H9 (cell line): ENCODE measurements around the gene DCC. TPM values are rescaled to one million over a fixed set of nuclear protein-coding genes. Genes with fewer than 3 reads are reported as not detected.

ENCODE experiments used
- DNase-seq: peaks from one replicate; pipeline ENCODE4 v3.0.0-alpha.2; 2017
- H2AFZ ChIP-seq: one replicate; pipeline ENCODE4 v1.6.1; 2013; ENCODE audit warnings: mild to moderate bottlenecking, low read length, control low read depth, moderate library complexity
- H2AK5ac ChIP-seq: 2 replicates; pipeline ENCODE4 v1.6.1; 2013; ENCODE audit warnings: low read length, control low read depth, mixed read lengths; ENCODE audit not compliant: insufficient read length
- H2BK120ac ChIP-seq: one replicate; pipeline ENCODE4 v1.6.1; 2013; ENCODE audit warnings: low read depth, mild to moderate bottlenecking, low read length, control low read depth, inconsistent platforms; ENCODE audit not compliant: poor library complexity, severe bottlenecking
- H2BK12ac ChIP-seq: 2 replicates; pipeline ENCODE4 v1.6.1; 2013; ENCODE audit warnings: low read length, control low read depth, mixed read lengths, low read depth; ENCODE audit not compliant: insufficient read length
- H2BK15ac ChIP-seq: 2 replicates; pipeline ENCODE4 v1.6.1; 2013; ENCODE audit warnings: low read depth, low read length, control low read depth
- H2BK20ac ChIP-seq: one replicate; pipeline ENCODE4 v1.6.1; 2013; ENCODE audit warnings: low read depth, mild to moderate bottlenecking, low read length, control low read depth, inconsistent platforms; ENCODE audit not compliant: poor library complexity, severe bottlenecking
- H2BK5ac ChIP-seq: 2 replicates; pipeline ENCODE4 v1.6.1; 2013; ENCODE audit warnings: low read length, control low read depth, mixed read lengths; ENCODE audit not compliant: insufficient read length
- H3K14ac ChIP-seq: 2 replicates; pipeline ENCODE4 v1.6.1; 2013; ENCODE audit warnings: low read length, control low read depth; ENCODE audit not compliant: insufficient read depth
- H3K18ac ChIP-seq: 2 replicates; pipeline ENCODE4 v1.6.1; 2013; ENCODE audit warnings: low read depth, mild to moderate bottlenecking, mixed read lengths, low read length, control low read depth; ENCODE audit not compliant: insufficient read length
- H3K23ac ChIP-seq: 2 replicates; pipeline ENCODE4 v1.6.1; 2013; ENCODE audit warnings: low read length, control low read depth, mixed read lengths, low read depth; ENCODE audit not compliant: insufficient read length
- H3K23me2 ChIP-seq: 2 replicates; pipeline ENCODE4 v1.6.1; 2013; ENCODE audit warnings: low read depth, mild to moderate bottlenecking, mixed read lengths, low read length, control low read depth; ENCODE audit not compliant: insufficient read length, poor library complexity, severe bottlenecking
- H3K27ac ChIP-seq: 2 replicates; pipeline ENCODE4 v1.5.1; 2013; ENCODE audit warnings: low read length, control low read depth, mixed read lengths, low read depth; ENCODE audit not compliant: insufficient read length
- H3K27me3 ChIP-seq: 2 replicates; pipeline ENCODE4 v1.6.1; 2013; ENCODE audit warnings: low read length, control low read depth, inconsistent platforms; ENCODE audit not compliant: insufficient read depth
- H3K4ac ChIP-seq: 2 replicates; pipeline ENCODE4 v1.6.1; 2013; ENCODE audit warnings: low read depth, mild to moderate bottlenecking, control low read depth, inconsistent platforms, low read length, moderate library complexity
- H3K4me1 ChIP-seq: 2 replicates; pipeline ENCODE4 v1.6.1; 2013; ENCODE audit warnings: low read length, control low read depth, inconsistent platforms; ENCODE audit not compliant: insufficient read depth
- H3K4me2 ChIP-seq: 2 replicates; pipeline ENCODE4 v1.6.1; 2013; ENCODE audit warnings: low read length, control low read depth, mixed read lengths; ENCODE audit not compliant: insufficient read length, insufficient read depth
- H3K56ac ChIP-seq: 2 replicates; pipeline ENCODE4 v1.6.1; 2013; ENCODE audit warnings: low read depth, mild to moderate bottlenecking, mixed read lengths, low read length, control low read depth; ENCODE audit not compliant: insufficient read length
- H3K79me1 ChIP-seq: 2 replicates; pipeline ENCODE4 v1.6.1; 2013; ENCODE audit warnings: low read depth, mild to moderate bottlenecking, moderate library complexity, low read length, control low read depth, inconsistent platforms; ENCODE audit not compliant: insufficient read depth, poor library complexity, severe bottlenecking
- H3K79me2 ChIP-seq: 2 replicates; pipeline ENCODE4 v1.6.1; 2013; ENCODE audit warnings: low read length, control low read depth, inconsistent platforms; ENCODE audit not compliant: insufficient read depth
- H3K9ac ChIP-seq: 2 replicates; pipeline ENCODE4 v1.6.1; 2013; ENCODE audit warnings: low read length, control low read depth, mixed read lengths; ENCODE audit not compliant: insufficient read length; ENCODE audit errors: extremely low read depth
- H3K9me3 ChIP-seq: one replicate; pipeline ENCODE4 v1.6.1; 2013; ENCODE audit warnings: low read depth, low read length, inconsistent platforms; ENCODE audit not compliant: control insufficient read depth
- H3T11ph ChIP-seq: one replicate; pipeline ENCODE4 v1.6.1; 2013; ENCODE audit warnings: mild to moderate bottlenecking, low read length, control low read depth, inconsistent platforms
- H4K20me1 ChIP-seq: one replicate; pipeline ENCODE4 v1.6.1; 2013; ENCODE audit not compliant: control insufficient read depth, insufficient read length, insufficient read depth
- H4K5ac ChIP-seq: 2 replicates; pipeline ENCODE4 v1.6.1; 2013; ENCODE audit warnings: low read depth, mild to moderate bottlenecking, mixed read lengths, low read length, control low read depth; ENCODE audit not compliant: insufficient read length
- H4K8ac ChIP-seq: replicated peaks from 2 replicates; pipeline ENCODE4 v1.6.1; 2013; ENCODE audit warnings: low read length, control low read depth, mixed read lengths, low read depth; ENCODE audit not compliant: insufficient read length
- H4K91ac ChIP-seq: 2 replicates; pipeline ENCODE4 v1.6.1; 2013; ENCODE audit warnings: low read depth, mild to moderate bottlenecking, moderate library complexity, mixed read lengths, low read length, control low read depth; ENCODE audit not compliant: insufficient read length
- H3K27ac Mint-ChIP-seq, 3 experiments: 2 replicates in 2 of 3; 3 replicates in 1 of 3; pipeline ENCODE4 v1.8.0; 2020 to 2021; ENCODE audit warnings: mixed read lengths in 3 of 3, mild to moderate bottlenecking in 1 of 3, moderate library complexity in 1 of 3
- H3K27me3 Mint-ChIP-seq: 2 replicates; pipeline ENCODE4 v1.8.0; 2021; ENCODE audit warnings: low read depth, mild to moderate bottlenecking, moderate library complexity, mixed read lengths
- H3K36me3 Mint-ChIP-seq, 3 experiments: 2 replicates in 2 of 3; 3 replicates in 1 of 3; pipeline ENCODE4 v1.8.0; 2020 to 2021; ENCODE audit warnings: low read depth in 3 of 3, mixed read lengths in 3 of 3; ENCODE audit not compliant: insufficient read depth in 1 of 3
- H3K4me1 Mint-ChIP-seq, 2 experiments: 2 replicates each; pipeline ENCODE4 v1.8.0; 2020; ENCODE audit warnings: mixed read lengths in 2 of 2
- H3K4me3 Mint-ChIP-seq, 2 experiments: 2 replicates in 1 of 2; 3 replicates in 1 of 2; pipeline ENCODE4 v1.8.0; 2020 to 2021; ENCODE audit warnings: mild to moderate bottlenecking in 2 of 2, mixed read lengths in 2 of 2, moderate library complexity in 1 of 2
- H3K9me3 Mint-ChIP-seq, 2 experiments: 2 replicates in 1 of 2; 3 replicates in 1 of 2; pipeline ENCODE4 v1.8.0; 2020; ENCODE audit warnings: mild to moderate bottlenecking in 2 of 2, mixed read lengths in 2 of 2, moderate library complexity in 1 of 2
- CTCF ChIP-seq: fragments of 200-600 bp; sonication (generic); conservative IDR thresholded peaks from 3 replicates; pipeline ENCODE4 v1.8.0; 2021; ENCODE audit warnings: antibody characterized with exemption, mild to moderate bottlenecking
- WGBS: extraction: QIAGEN DNeasy Blood & Tissue Kit; methylation state at CpG from one replicate; pipeline ENCODE4 v1.1.7; 2013; ENCODE audit warnings: missing lambda C conversion rate, low lambda C conversion rate, mixed read lengths; ENCODE audit not compliant: insufficient read length; ENCODE audit errors: extremely low coverage; 5-methylcytosine and 5-hydroxymethylcytosine counted together
- total RNA-seq: library from RNA; stranded (reverse); gene quantifications from 2 replicates; pipeline ENCODE4 v1.2.1, GENCODE V29; 2021

DCC gene
- total RNA-seq, 1 experiment from 2014 or later = 0.35 TPM

- H3K9me3 ChIP-seq = no peaks in the 10 kb centered on the region
- no peak overlapping the region for H2BK20ac ChIP-seq
- no peak overlapping the region for H2AFZ ChIP-seq
- no peaks in the 10 kb centered on the region for H3K23me2 ChIP-seq
- no peak overlapping the region for H2AK5ac ChIP-seq
- H3K4ac ChIP-seq = no peak overlapping the region
- no peak overlapping the region for H3K23ac ChIP-seq
- H3K4me2 ChIP-seq = no peak overlapping the region
- H3K14ac ChIP-seq = no peak overlapping the region
- H3K4me1 ChIP-seq = no peaks in the 10 kb centered on the region
- H3K27me3 ChIP-seq = no peaks in the 10 kb centered on the region
- no peak overlapping the region for H3K27ac ChIP-seq
- DNase-seq = no peak
- Mint-ChIP-seq H3K9me3 (no peaks in the 10 kb centered on the region; a peak in 2 of 5 replicates), H3K36me3 (no peaks in the 10 kb centered on the region), H3K27me3 (no peaks in the 10 kb centered on the region), H3K4me1 (peaks cover 7 to 8% of the 10 kb centered on the region in 2 experiments; a peak in 3 of 4 replicates), H3K4me3 (no peak overlapping the region), H3K27ac (peak overlapping the region in 1 of 3 experiments; percentile 4; a peak in 1 of 7 replicates)
- H4K5ac ChIP-seq = no peak overlapping the region
- H3T11ph ChIP-seq = no peak overlapping the region
- no peak overlapping the region for H3K18ac ChIP-seq
- TF ChIP-seq CTCF = no peak
- no peaks in the 10 kb centered on the region for H3K79me1 ChIP-seq
- H2BK120ac ChIP-seq = no peak overlapping the region
- no CpG with 5 or more reads among the region's 3 CpGs for WGBS
- no peaks in the 10 kb centered on the region for H3K79me2 ChIP-seq
- no peaks in the 10 kb centered on the region for H4K20me1 ChIP-seq
- H4K8ac ChIP-seq = no peak overlapping the region
- no peak overlapping the region for H4K91ac ChIP-seq
- no peak overlapping the region for H3K9ac ChIP-seq
- no peak overlapping the region for H3K56ac ChIP-seq
- H2BK15ac ChIP-seq = no peak overlapping the region
- no peak overlapping the region for H2BK5ac ChIP-seq
- H2BK12ac ChIP-seq = no peak overlapping the region
Measured at GRCh38 chr18:53191634-53192033, 851.6 kb downstream of the DCC start.
